ENCODE measurements around the gene KDF1. TPM values are rescaled to one million over a fixed set of nuclear protein-coding genes. Genes with fewer than 3 reads are reported as not detected.

Gene KDF1
- total RNA-seq, 1 donor from 2014 or later: not detected

- Mint-ChIP-seq H3K36me3 (ENCODE audit: low read depth) (no peaks in the 10 kb centered on the region), H3K4me3 (no peak overlapping the region), H3K27ac (no peak overlapping the region), H3K27me3 (peaks cover 4% of the 10 kb centered on the region), H3K9me3 (no peaks in the 10 kb centered on the region), H3K4me1 (no peaks in the 10 kb centered on the region)
- DNase-seq: no peak
- intact Hi-C loops (cut with micrococcal nuclease): no loop called here
Measured at GRCh38 chr1:26911399-26912146, 48.7 kb downstream of the KDF1 start.

GRCh38 chr1:26910343-26911160 is 49.7 kb downstream of the KDF1 start:
- DNase-seq: no peak
- intact Hi-C loops (cut with micrococcal nuclease): no loop called here
- Mint-ChIP-seq H3K27ac (no peak overlapping the region), H3K27me3 (peaks cover 3% of the 10 kb centered on the region), H3K9me3 (no peaks in the 10 kb centered on the region), H3K36me3 (ENCODE audit: low read depth) (no peaks in the 10 kb centered on the region), H3K4me3 (no peak overlapping the region), H3K4me1 (no peaks in the 10 kb centered on the region)

- no peaks in the 10 kb centered on the region for H3K4me1 Mint-ChIP-seq
- H3K27me3 Mint-ChIP-seq: peaks cover 3% of the 10 kb centered on the region
- no peaks in the 10 kb centered on the region for H3K9me3 Mint-ChIP-seq
- intact Hi-C loops (cut with micrococcal nuclease): no loop called here
- no peak for DNase-seq
- H3K36me3 Mint-ChIP-seq (ENCODE audit: low read depth): no peaks in the 10 kb centered on the region
- H3K4me3 Mint-ChIP-seq: no peak overlapping the region
- no peak overlapping the region for H3K27ac Mint-ChIP-seq
Measured at GRCh38 chr1:26909951-26910342, 50.3 kb downstream of the KDF1 start.

GRCh38 chr1:26907071-26907917 is 53.0 kb downstream of the KDF1 start:
- no peaks in the 10 kb centered on the region for H3K36me3 Mint-ChIP-seq (ENCODE audit: low read depth)
- peaks cover 3% of the 10 kb centered on the region for H3K27me3 Mint-ChIP-seq
- H3K4me3 Mint-ChIP-seq: no peak overlapping the region
- H3K4me1 Mint-ChIP-seq: no peaks in the 10 kb centered on the region
- no peak for DNase-seq
- no peaks in the 10 kb centered on the region for H3K9me3 Mint-ChIP-seq
- H3K27ac Mint-ChIP-seq: no peak overlapping the region
- intact Hi-C loops (cut with micrococcal nuclease): no loop called here

- intact Hi-C loops (cut with micrococcal nuclease): loop anchor here (2.0 kb wide), 1 partner anchor 20 kb away; the partner anchor contains the start of gene NUDC
Measured at GRCh38 chr1:26900815-26901511, 59.3 kb downstream of the KDF1 start.

DNA sequence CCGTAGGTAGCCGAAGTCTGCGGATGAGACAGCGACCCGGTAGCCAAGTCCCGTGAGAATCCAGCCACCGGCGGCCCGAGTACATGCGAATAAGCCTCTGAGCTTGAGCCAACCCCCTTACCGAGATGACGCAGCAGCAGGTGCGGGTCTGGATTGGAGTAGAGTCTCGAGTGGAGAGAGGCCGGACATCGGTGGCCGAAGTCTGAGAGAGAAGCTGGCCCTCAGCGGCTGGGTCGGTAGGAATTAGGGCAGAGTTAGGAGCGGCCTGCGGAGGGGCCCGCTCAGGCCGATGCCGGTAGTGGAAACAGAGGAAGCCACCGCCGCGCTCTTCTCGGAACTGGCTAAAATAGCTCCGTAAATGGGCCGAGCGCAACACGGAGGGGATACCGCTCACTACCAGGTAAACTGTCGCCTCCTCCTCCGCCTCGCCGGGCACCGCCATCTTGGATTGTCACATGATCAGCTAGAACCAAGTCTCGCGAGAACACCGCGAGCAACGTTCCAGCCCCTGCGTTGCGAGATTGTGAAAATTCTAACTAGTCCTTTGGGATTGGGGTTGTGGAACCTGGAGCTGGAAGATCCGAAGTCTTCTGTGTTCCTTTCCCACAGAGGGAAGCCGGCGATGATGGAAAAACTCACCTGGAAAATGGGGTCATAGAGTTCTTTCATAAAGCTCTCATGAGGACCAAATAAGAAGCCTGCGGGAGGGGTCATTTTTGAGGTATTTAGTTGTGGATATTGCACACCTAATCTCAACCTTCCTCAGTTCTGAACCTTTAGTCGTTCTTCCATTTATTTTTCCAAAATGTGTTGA is 60.1 kb downstream of the KDF1 start, which contains the start of gene GPATCH3:
Gene GPATCH3 (minus strand): TSS at position 467 of the 814 bp plus-strand sequence. CDS start 25 bp downstream, at position 442.
- Mint-ChIP-seq H3K4me3 (peak within 1 kb of the TSS; percentile 96), H3K36me3 (ENCODE audit: low read depth) (peaks cover 16% of the 10 kb centered on the region), H3K4me1 (peaks cover 20% of the 10 kb centered on the region), H3K9me3 (no peaks in the 10 kb centered on the region), H3K27me3 (no peaks in the 10 kb centered on the region), H3K27ac (peak within 1 kb of the TSS; percentile 99)
- DNase-seq: peak; percentile 96
- intact Hi-C loops (cut with micrococcal nuclease): loop anchor here (2.0 kb wide), 1 partner anchor 21 kb away; the partner anchor contains the start of gene NUDC

More at GRCh38 chr1:26900815-26901511, 59.3 kb downstream of the KDF1 start:
- DNase-seq: no peak
- H3K9me3 Mint-ChIP-seq: no peaks in the 10 kb centered on the region
- H3K27me3 Mint-ChIP-seq: no peaks in the 10 kb centered on the region
- peak overlapping the region; percentile 99 for H3K27ac Mint-ChIP-seq
- peak overlapping the region; percentile 96 for H3K4me3 Mint-ChIP-seq
- peaks cover 20% of the 10 kb centered on the region for H3K4me1 Mint-ChIP-seq
- peaks cover 14% of the 10 kb centered on the region for H3K36me3 Mint-ChIP-seq (ENCODE audit: low read depth)

Other genes starting within 250 kb of the KDF1 start
- gene PIGV, start 172.5 kb downstream of the KDF1 start, total RNA-seq: 15.2 and 16.0 TPM in 2 replicates
- 75.9 and 77.3 TPM in 2 replicates for gene ZDHHC18, start 133.8 kb downstream of the KDF1 start, total RNA-seq
- gene SFN, start 97.3 kb downstream of the KDF1 start, total RNA-seq: 0.24 and 0.47 TPM in 2 replicates
- gene GPN2, start 70.2 kb downstream of the KDF1 start, total RNA-seq: 41.8 and 47.1 TPM in 2 replicates
- gene GPATCH3, start 60.0 kb downstream of the KDF1 start, total RNA-seq: 12.1 and 14.2 TPM in 2 replicates
- gene NR0B2, start 46.5 kb downstream of the KDF1 start, total RNA-seq: not detected in 2 replicates
- 169 and 171 TPM in 2 replicates for gene NUDC, start 38.7 kb downstream of the KDF1 start, total RNA-seq
- gene TRNP1, start 33.2 kb upstream of the KDF1 start, total RNA-seq: 1.3 and 2.2 TPM in 2 replicates
- gene TENT5B, start 52.4 kb upstream of the KDF1 start, total RNA-seq: not detected in 2 replicates
- 25.5 and 27.1 TPM in 2 replicates for gene SLC9A1, start 194.7 kb upstream of the KDF1 start, total RNA-seq

Data from activated CD4-positive, alpha-beta T cell treated with anti-CD3 and anti-CD28 coated beads, Interleukin-2, amount 10 ng/mL, durations not matched to agents 24 days and 14 days (primary cell).